ENCODE data around the gene LIPK. TPM values are rescaled to one million over a fixed set of nuclear protein-coding genes. Genes with fewer than 3 reads are reported as not detected.
"Not testable (repeated sequence)": the region's sequence is repeated elsewhere in the genome, so short reads cannot be mapped to it uniquely, and the experiment has no call there.

LIPK gene
- polyA plus RNA-seq, 1 experiment = not detected

- POLR2A ChIA-PET = no interaction called here
These were observed 44.5 kb upstream of the LIPK start for GRCh38 chr10:88661577-88661976.

GRCh38 chr10:88663153-88663552 lies 42.9 kb upstream of the LIPK start:
- CTCF ChIA-PET; DNase-seq (ENCODE audit: low read depth, low spot score); H3K9me3 ChIP-seq (ENCODE audit: control insufficient read depth, insufficient read depth, low read length); H3K27ac ChIP-seq (ENCODE audit: low read depth, low read length); H3K27me3 ChIP-seq (ENCODE audit: control insufficient read depth, insufficient read depth, low read length); H3K4me3 ChIP-seq (ENCODE audit: low read depth, low read length); POLR2A ChIA-PET: not testable (repeated sequence)

More at GRCh38 chr10:88661577-88661976, 44.5 kb upstream of the LIPK start:
- H3K4me3 ChIP-seq (ENCODE audit: low read depth, low read length) = no peak overlapping the region
- no peaks in the 10 kb centered on the region for H3K9me3 ChIP-seq (ENCODE audit: control insufficient read depth, insufficient read depth, low read length)
- H3K27me3 ChIP-seq (ENCODE audit: control insufficient read depth, insufficient read depth, low read length) = no peaks in the 10 kb centered on the region
- CTCF ChIA-PET = interaction anchor here (1.0 kb wide), 1 partner anchor 26 kb away, joined by 3 read pairs; no protein-coding TSS in a partner anchor
- H3K27ac ChIP-seq (ENCODE audit: low read depth, low read length) = no peak overlapping the region
- DNase-seq (ENCODE audit: low read depth, low spot score) = no peak
- TF ChIP-seq CTCF (IDR thresholded peaks at IDR 0.05; ENCODE audit: low read depth, low read length) = no peak

GRCh38 chr10:88664142-88664541 lies 41.9 kb upstream of the LIPK start, which contains the start of gene LIPF:
Gene LIPF, plus strand, starts transcription at chr10:88664442. Its CDS starts 2,856 bp downstream, at chr10:88667298.
- CTCF ChIA-PET = interaction anchor here (0.6 kb wide), 2 partner anchors 48 to 146 kb away, joined by 3 read pairs; no protein-coding TSS in a partner anchor
- Histone ChIP-seq H3K27me3 (ENCODE audit: control insufficient read depth, insufficient read depth, low read length) (no peaks in the 10 kb centered on the region), H3K27ac (ENCODE audit: low read depth, low read length) (no peak within 1 kb of the TSS), H3K9me3 (ENCODE audit: control insufficient read depth, insufficient read depth, low read length) (no peaks in the 10 kb centered on the region), H3K4me3 (ENCODE audit: low read depth, low read length) (no peak within 1 kb of the TSS)
- DNase-seq (ENCODE audit: low read depth, low spot score) = no peak
- POLR2A ChIA-PET = no interaction called here
- TF ChIP-seq CTCF (IDR thresholded peaks at IDR 0.05; ENCODE audit: low read depth, low read length) = no peak

GRCh38 chr10:88668465-88668864 lies 37.6 kb upstream of the LIPK start:
- Histone ChIP-seq H3K27me3 (ENCODE audit: control insufficient read depth, insufficient read depth, low read length) (no peaks in the 10 kb centered on the region), H3K9me3 (ENCODE audit: control insufficient read depth, insufficient read depth, low read length) (no peaks in the 10 kb centered on the region), H3K4me3 (ENCODE audit: low read depth, low read length) (no peak overlapping the region), H3K27ac (ENCODE audit: low read depth, low read length) (no peak overlapping the region)
- DNase-seq (ENCODE audit: low read depth, low spot score) = no peak
- TF ChIP-seq CTCF (IDR thresholded peaks at IDR 0.05; ENCODE audit: low read depth, low read length) = no peak
- CTCF ChIA-PET = no interaction called here
- POLR2A ChIA-PET = no interaction called here

- H3K27me3 ChIP-seq (ENCODE audit: control insufficient read depth, insufficient read depth, low read length) = no peaks in the 10 kb centered on the region
- no peak overlapping the region for H3K4me3 ChIP-seq (ENCODE audit: low read depth, low read length)
- DNase-seq (ENCODE audit: low read depth, low spot score) = no peak
- H3K27ac ChIP-seq (ENCODE audit: low read depth, low read length) = no peak overlapping the region
- POLR2A ChIA-PET = no interaction called here
- H3K9me3 ChIP-seq (ENCODE audit: control insufficient read depth, insufficient read depth, low read length) = no peaks in the 10 kb centered on the region
- TF ChIP-seq CTCF (IDR thresholded peaks at IDR 0.05; ENCODE audit: low read depth, low read length) = no peak
- CTCF ChIA-PET = interaction anchor here (1.6 kb wide), 1 partner anchor 17 kb away, joined by 8 read pairs; no protein-coding TSS in a partner anchor
These were observed 35.6 kb upstream of the LIPK start for GRCh38 chr10:88670497-88670896.

- CTCF ChIA-PET = no interaction called here
- no peaks in the 10 kb centered on the region for H3K27me3 ChIP-seq (ENCODE audit: control insufficient read depth, insufficient read depth, low read length)
- H3K27ac ChIP-seq (ENCODE audit: low read depth, low read length) = no peak overlapping the region
These were observed 34.0 kb upstream of the LIPK start for GRCh38 chr10:88672041-88672440.

More at GRCh38 chr10:88672041-88672440, 34.0 kb upstream of the LIPK start:
- POLR2A ChIA-PET = no interaction called here
- Histone ChIP-seq H3K4me3 (ENCODE audit: low read depth, low read length) (no peak overlapping the region), H3K9me3 (ENCODE audit: control insufficient read depth, insufficient read depth, low read length) (no peaks in the 10 kb centered on the region)
- DNase-seq (ENCODE audit: low read depth, low spot score) = peak; percentile 20
- no peak for TF ChIP-seq CTCF (IDR thresholded peaks at IDR 0.05; ENCODE audit: low read depth, low read length)

All from AG04450 (cell line).